ENCODE measurements around the gene CYP8B1. TPM values are rescaled to one million over a fixed set of nuclear protein-coding genes. Genes with fewer than 3 reads are reported as not detected.

The CYP8B1 gene, protein sequence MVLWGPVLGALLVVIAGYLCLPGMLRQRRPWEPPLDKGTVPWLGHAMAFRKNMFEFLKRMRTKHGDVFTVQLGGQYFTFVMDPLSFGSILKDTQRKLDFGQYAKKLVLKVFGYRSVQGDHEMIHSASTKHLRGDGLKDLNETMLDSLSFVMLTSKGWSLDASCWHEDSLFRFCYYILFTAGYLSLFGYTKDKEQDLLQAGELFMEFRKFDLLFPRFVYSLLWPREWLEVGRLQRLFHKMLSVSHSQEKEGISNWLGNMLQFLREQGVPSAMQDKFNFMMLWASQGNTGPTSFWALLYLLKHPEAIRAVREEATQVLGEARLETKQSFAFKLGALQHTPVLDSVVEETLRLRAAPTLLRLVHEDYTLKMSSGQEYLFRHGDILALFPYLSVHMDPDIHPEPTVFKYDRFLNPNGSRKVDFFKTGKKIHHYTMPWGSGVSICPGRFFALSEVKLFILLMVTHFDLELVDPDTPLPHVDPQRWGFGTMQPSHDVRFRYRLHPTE
- under 1 TPM in 2 of 6 donors, not detected in 4; 0.13 to 0.14 TPM for total RNA-seq

- 83 to 93% methylated on average over 13 of the region's 13 CpGs for WGBS, 2 donors
- H3K27ac ChIP-seq, result no peak within 1 kb of the TSS
- H3K4me1 ChIP-seq, result peaks cover 0 to 3% (median 1%) of the 10 kb centered on the region in 4 donors
- H3K4me3 ChIP-seq, result no peak within 1 kb of the TSS
- H3K27me3 ChIP-seq, result no peaks in the 10 kb centered on the region
- TF ChIP-seq POLR2A (IDR thresholded peaks at IDR 0.05), result no peak
- TF ChIP-seq, protein P1, sequence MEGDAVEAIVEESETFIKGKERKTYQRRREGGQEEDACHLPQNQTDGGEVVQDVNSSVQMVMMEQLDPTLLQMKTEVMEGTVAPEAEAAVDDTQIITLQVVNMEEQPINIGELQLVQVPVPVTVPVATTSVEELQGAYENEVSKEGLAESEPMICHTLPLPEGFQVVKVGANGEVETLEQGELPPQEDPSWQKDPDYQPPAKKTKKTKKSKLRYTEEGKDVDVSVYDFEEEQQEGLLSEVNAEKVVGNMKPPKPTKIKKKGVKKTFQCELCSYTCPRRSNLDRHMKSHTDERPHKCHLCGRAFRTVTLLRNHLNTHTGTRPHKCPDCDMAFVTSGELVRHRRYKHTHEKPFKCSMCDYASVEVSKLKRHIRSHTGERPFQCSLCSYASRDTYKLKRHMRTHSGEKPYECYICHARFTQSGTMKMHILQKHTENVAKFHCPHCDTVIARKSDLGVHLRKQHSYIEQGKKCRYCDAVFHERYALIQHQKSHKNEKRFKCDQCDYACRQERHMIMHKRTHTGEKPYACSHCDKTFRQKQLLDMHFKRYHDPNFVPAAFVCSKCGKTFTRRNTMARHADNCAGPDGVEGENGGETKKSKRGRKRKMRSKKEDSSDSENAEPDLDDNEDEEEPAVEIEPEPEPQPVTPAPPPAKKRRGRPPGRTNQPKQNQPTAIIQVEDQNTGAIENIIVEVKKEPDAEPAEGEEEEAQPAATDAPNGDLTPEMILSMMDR (IDR thresholded peaks at IDR 0.05), result no peak
- no peak for TF ChIP-seq POLR2AphosphoS5 (IDR thresholded peaks at IDR 0.05)
- no peak for TF ChIP-seq EP300 (IDR thresholded peaks at IDR 0.05)
- H3K9me3 ChIP-seq, result no peaks in the 10 kb centered on the region
- ATAC-seq (ENCODE audit: low FRiP score in 2 of 2) (no peak), DNase-seq (peak in 1 of 2 donors; percentile 2)
- no peaks in the 10 kb centered on the region for H3K36me3 ChIP-seq
Measured at GRCh38 chr3:42875325-42876151, at the start of gene CYP8B1. TSS of gene CYP8B1 (minus strand) at chr3:42875879. CDS start at chr3:42875816, 63 bp downstream.

GRCh38 chr3:42923606-42924005 lies 47.9 kb upstream of the CYP8B1 start:
- H3K9me3 ChIP-seq, result peaks cover 8 to 17% (median 12%) of the 10 kb centered on the region in 4 donors
- DNase-seq (no peak), ATAC-seq (ENCODE audit: low FRiP score in 2 of 2) (no peak)
- no peaks in the 10 kb centered on the region for H3K27me3 ChIP-seq
- no peak overlapping the region for H3K4me3 ChIP-seq
- 91 to 95% methylated on average over 4 of the region's 4 CpGs for WGBS, 2 donors
- H3K4me1 ChIP-seq, result no peaks in the 10 kb centered on the region
- TF ChIP-seq EP300 (IDR thresholded peaks at IDR 0.05), result no peak
- TF ChIP-seq POLR2A (IDR thresholded peaks at IDR 0.05), result no peak
- TF ChIP-seq, protein P1 (IDR thresholded peaks at IDR 0.05), result no peak
- TF ChIP-seq POLR2AphosphoS5 (IDR thresholded peaks at IDR 0.05), result no peak
- H3K27ac ChIP-seq, result no peak overlapping the region
- no peaks in the 10 kb centered on the region for H3K36me3 ChIP-seq

DNA sequence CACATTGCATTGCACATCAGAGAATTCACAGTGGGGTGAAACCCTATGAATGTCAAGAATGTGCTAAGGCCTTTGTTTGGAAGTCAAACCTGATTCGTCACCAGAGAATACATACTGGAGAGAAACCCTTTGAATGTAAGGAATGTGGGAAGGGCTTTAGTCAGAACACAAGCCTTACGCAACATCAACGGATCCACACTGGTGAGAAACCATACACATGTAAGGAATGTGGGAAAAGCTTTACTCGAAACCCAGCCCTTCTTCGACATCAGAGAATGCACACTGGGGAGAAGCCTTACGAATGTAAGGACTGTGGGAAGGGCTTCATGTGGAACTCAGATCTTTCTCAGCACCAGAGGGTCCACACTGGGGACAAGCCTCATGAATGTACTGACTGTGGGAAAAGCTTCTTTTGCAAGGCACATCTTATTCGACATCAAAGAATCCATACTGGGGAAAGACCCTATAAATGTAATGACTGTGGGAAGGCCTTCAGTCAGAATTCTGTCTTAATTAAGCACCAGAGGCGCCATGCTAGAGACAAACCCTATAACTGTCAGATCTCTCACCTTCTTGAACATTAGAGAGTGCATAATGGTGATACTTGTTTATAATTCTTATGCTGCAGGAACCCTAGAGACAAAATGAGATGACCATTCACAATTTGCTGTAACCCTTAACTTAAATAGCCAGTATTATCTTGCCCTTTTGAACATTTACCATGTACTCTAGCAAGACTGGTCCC lies 39.3 kb upstream of the CYP8B1 start:
- H3K36me3 ChIP-seq, result peaks cover 6 to 42% (median 39%) of the 10 kb centered on the region in 4 donors
- no peaks in the 10 kb centered on the region for H3K27me3 ChIP-seq
- H3K27ac ChIP-seq, result no peak overlapping the region
- 96 to 98% methylated on average over 8 of the region's 8 CpGs for WGBS, 2 donors
- no peaks in the 10 kb centered on the region for H3K4me1 ChIP-seq
- TF ChIP-seq, protein P1 (IDR thresholded peaks at IDR 0.05), result no peak
- TF ChIP-seq POLR2A (IDR thresholded peaks at IDR 0.05) (no peak), POLR2AphosphoS5 (IDR thresholded peaks at IDR 0.05) (no peak), EP300 (IDR thresholded peaks at IDR 0.05) (no peak)
- H3K4me3 ChIP-seq, result no peak overlapping the region
- DNase-seq, result no peak
- peaks cover 62 to 72% (median 68%) of the 10 kb centered on the region in 4 donors for H3K9me3 ChIP-seq
- ATAC-seq (ENCODE audit: low FRiP score in 2 of 2), result no peak

- peaks cover 34 to 45% (median 39%) of the 10 kb centered on the region in 4 donors for H3K9me3 ChIP-seq
- ATAC-seq (ENCODE audit: low FRiP score in 2 of 2) (no peak), DNase-seq (no peak)
- peaks cover 6 to 45% (median 42%) of the 10 kb centered on the region in 4 donors for H3K36me3 ChIP-seq
- WGBS, 2 donors, result 94% methylated on average over 2 of the region's 2 CpGs
- TF ChIP-seq POLR2A (IDR thresholded peaks at IDR 0.05) (no peak), EP300 (IDR thresholded peaks at IDR 0.05) (no peak)
- TF ChIP-seq, protein P1 (IDR thresholded peaks at IDR 0.05), result no peak
- no peaks in the 10 kb centered on the region for H3K27me3 ChIP-seq
- H3K4me3 ChIP-seq, result no peak overlapping the region
- no peak overlapping the region for H3K27ac ChIP-seq
- peaks cover 0 to 8% (median 4%) of the 10 kb centered on the region in 4 donors for H3K4me1 ChIP-seq
Measured at GRCh38 chr3:42911551-42911950, 35.9 kb upstream of the CYP8B1 start.
